ENCODE measurements around the gene DARS1. TPM values are rescaled to one million over a fixed set of nuclear protein-coding genes. Genes with fewer than 3 reads are reported as not detected.

The DARS1 gene
- polyA plus RNA-seq, 3 donors = 24.4 to 53.0 (median 46.2) TPM

GRCh38 chr2:135936524-135936923 is 48.9 kb downstream of the DARS1 start:
- Mint-ChIP-seq H3K9me3 (peaks cover 0 to 2% (median 0%) of the 10 kb centered on the region in 7 donors), H3K36me3 (peaks cover 44 to 46% of the 10 kb centered on the region in 2 donors), H3K4me1 (peaks cover 26% of the 10 kb centered on the region), H3K27ac (no peak overlapping the region), H3K4me3 (no peak overlapping the region), H3K27me3 (ENCODE audit: low read depth in 3 of 3) (peaks cover 0 to 1% (median 0%) of the 10 kb centered on the region in 3 donors)
- intact Hi-C loops (cut with micrococcal nuclease) = no loop called here
- Histone ChIP-seq H3K4me1 (ENCODE audit: control insufficient read depth in 1 of 2, insufficient read depth in 2 of 2, low read length in 2 of 2) (peaks cover 13 to 18% of the 10 kb centered on the region in 2 donors), H3K27me3 (ENCODE audit: control insufficient read depth in 2 of 2, insufficient read depth in 2 of 2, low read length in 2 of 2) (no peaks in the 10 kb centered on the region), H3K9me3 (replicated peaks in 1 of 2; ENCODE audit: control insufficient read depth in 1 of 2, insufficient read depth in 1 of 2, low read length in 2 of 2) (no peaks in the 10 kb centered on the region), H3K4me3 (replicated peaks in 1 of 3; ENCODE audit: low read depth in 2 of 3, low read length in 3 of 3) (no peak overlapping the region), H3K36me3 (replicated peaks in 1 of 2; ENCODE audit: control insufficient read depth in 1 of 2, insufficient read depth in 2 of 2, low read length in 2 of 2) (no peaks in the 10 kb centered on the region), H2AFZ (ENCODE audit: insufficient read depth, low read depth, low read length, poor library complexity, severe bottlenecking) (no peak overlapping the region), H3K27ac (ENCODE audit: low read depth in 1 of 2, low read length in 2 of 2) (no peak overlapping the region), H3K4me2 (replicated peaks; ENCODE audit: extremely low read depth, low read length, poor library complexity, severe bottlenecking) (no peak overlapping the region), H4K20me1 (ENCODE audit: insufficient read depth, low read length) (no peaks in the 10 kb centered on the region), H3K79me2 (ENCODE audit: insufficient read depth, low read length) (peaks cover 17% of the 10 kb centered on the region), H3K9ac (ENCODE audit: insufficient read depth, low read length, poor library complexity, severe bottlenecking) (no peak overlapping the region)
- TF ChIP-seq CTCF (IDR thresholded peaks at IDR 0.05) = no peak
- no peak for DNase-seq

- Mint-ChIP-seq H3K27ac (no peak overlapping the region), H3K27me3 (ENCODE audit: low read depth in 3 of 3) (peaks cover 0 to 1% (median 0%) of the 10 kb centered on the region in 3 donors), H3K9me3 (peaks cover 0 to 2% (median 0%) of the 10 kb centered on the region in 7 donors), H3K4me3 (no peak overlapping the region), H3K4me1 (peaks cover 31% of the 10 kb centered on the region), H3K36me3 (peaks cover 46 to 48% of the 10 kb centered on the region in 2 donors)
- no peak overlapping the region for H2AFZ ChIP-seq (ENCODE audit: insufficient read depth, low read depth, low read length, poor library complexity, severe bottlenecking)
- no peak for DNase-seq
- peaks cover 24% of the 10 kb centered on the region for H3K79me2 ChIP-seq (ENCODE audit: insufficient read depth, low read length)
- intact Hi-C loops (cut with micrococcal nuclease) = no loop called here
- no peak for TF ChIP-seq CTCF (IDR thresholded peaks at IDR 0.05)
- H3K4me3 ChIP-seq (replicated peaks in 1 of 3; ENCODE audit: low read depth in 2 of 3, low read length in 3 of 3) = no peak overlapping the region
- H3K9me3 ChIP-seq (replicated peaks in 1 of 2; ENCODE audit: control insufficient read depth in 1 of 2, insufficient read depth in 1 of 2, low read length in 2 of 2) = no peaks in the 10 kb centered on the region
- H4K20me1 ChIP-seq (ENCODE audit: insufficient read depth, low read length) = no peaks in the 10 kb centered on the region
- no peak overlapping the region for H3K27ac ChIP-seq (ENCODE audit: low read depth in 1 of 2, low read length in 2 of 2)
- no peak overlapping the region for H3K9ac ChIP-seq (ENCODE audit: insufficient read depth, low read length, poor library complexity, severe bottlenecking)
- H3K27me3 ChIP-seq (ENCODE audit: control insufficient read depth in 2 of 2, insufficient read depth in 2 of 2, low read length in 2 of 2) = no peaks in the 10 kb centered on the region
- peaks cover 18 to 24% of the 10 kb centered on the region in 2 donors for H3K4me1 ChIP-seq (ENCODE audit: control insufficient read depth in 1 of 2, insufficient read depth in 2 of 2, low read length in 2 of 2)
- peaks cover 0 to 3% of the 10 kb centered on the region in 2 donors for H3K36me3 ChIP-seq (replicated peaks in 1 of 2; ENCODE audit: control insufficient read depth in 1 of 2, insufficient read depth in 2 of 2, low read length in 2 of 2)
- H3K4me2 ChIP-seq (replicated peaks; ENCODE audit: extremely low read depth, low read length, poor library complexity, severe bottlenecking) = no peak overlapping the region
Measured at GRCh38 chr2:135935914-135936313, 49.5 kb downstream of the DARS1 start.
